Fibroblast of skin of right biceps (primary cell): ENCODE data around the gene PHF12.
"Not testable (repeated sequence)": the region's sequence is repeated elsewhere in the genome, so short reads cannot be mapped to it uniquely, and the experiment has no call there.

Experiments used
- DNase-seq: peaks from one replicate; pipeline ENCODE4 v3.0.0-alpha.2; 2013

PHF12 gene

GRCh38 chr17:28928061-28928460, 23.3 kb downstream of the PHF12 start:
- DNase-seq, result peak; percentile 38

- DNase-seq, result no peak
Observed at GRCh38 chr17:28926786-28927185, 24.5 kb downstream of the PHF12 start.

- no peak for DNase-seq
Observed at GRCh38 chr17:28926366-28926765, 25.0 kb downstream of the PHF12 start.

GRCh38 chr17:28925912-28926365, 25.4 kb downstream of the PHF12 start:
- DNase-seq, result peak; percentile 85

GRCh38 chr17:28920201-28920600, 31.1 kb downstream of the PHF12 start:
- DNase-seq, result no peak

GRCh38 chr17:28918295-28918694, 33.0 kb downstream of the PHF12 start:
- no peak for DNase-seq

GRCh38 chr17:28917465-28917864, 33.9 kb downstream of the PHF12 start:
- no peak for DNase-seq

GRCh38 chr17:28917029-28917428, 34.3 kb downstream of the PHF12 start:
- no peak for DNase-seq

GRCh38 chr17:28916302-28916934, 34.9 kb downstream of the PHF12 start:
- peak; percentile 36 for DNase-seq

GRCh38 chr17:28912938-28913333, 38.4 kb downstream of the PHF12 start:
- no peak for DNase-seq

- no peak for DNase-seq
Observed at GRCh38 chr17:28912281-28912937, 38.9 kb downstream of the PHF12 start.

GRCh38 chr17:28911411-28912045, 39.8 kb downstream of the PHF12 start:
- DNase-seq, result no peak

GRCh38 chr17:28910534-28910933, 40.8 kb downstream of the PHF12 start:
- DNase-seq, result no peak

GRCh38 chr17:28908640-28909167, 42.6 kb downstream of the PHF12 start:
- DNase-seq, result peak; percentile 65

- no peak for DNase-seq
Observed at GRCh38 chr17:28907709-28908475, 43.4 kb downstream of the PHF12 start.

GRCh38 chr17:28906706-28907438, 44.4 kb downstream of the PHF12 start:
- DNase-seq, result no peak

- DNase-seq, result no peak
Observed at GRCh38 chr17:28906276-28906675, 45.0 kb downstream of the PHF12 start.

- DNase-seq, result no peak
Observed at GRCh38 chr17:28904800-28905199, 46.5 kb downstream of the PHF12 start.

- not testable (repeated sequence) for DNase-seq
Observed at GRCh38 chr17:28903546-28903841, 47.8 kb downstream of the PHF12 start.

- DNase-seq, result peak; percentile 89
Observed at GRCh38 chr17:28902819-28903545, 48.3 kb downstream of the PHF12 start, which contains the start of gene DHRS13. Gene DHRS13 (minus strand): TSS chr17:28903079. CDS start chr17:28902944, 135 bp downstream.
